Suppressor macrophage (primary cell): ENCODE measurements around the gene FOXN1.

Source experiments
- DNase-seq, 4 experiments: peaks; one replicate each; pipeline ENCODE4 v3.0.0-alpha.2; 2020 to 2022

FOXN1 gene

DNA sequence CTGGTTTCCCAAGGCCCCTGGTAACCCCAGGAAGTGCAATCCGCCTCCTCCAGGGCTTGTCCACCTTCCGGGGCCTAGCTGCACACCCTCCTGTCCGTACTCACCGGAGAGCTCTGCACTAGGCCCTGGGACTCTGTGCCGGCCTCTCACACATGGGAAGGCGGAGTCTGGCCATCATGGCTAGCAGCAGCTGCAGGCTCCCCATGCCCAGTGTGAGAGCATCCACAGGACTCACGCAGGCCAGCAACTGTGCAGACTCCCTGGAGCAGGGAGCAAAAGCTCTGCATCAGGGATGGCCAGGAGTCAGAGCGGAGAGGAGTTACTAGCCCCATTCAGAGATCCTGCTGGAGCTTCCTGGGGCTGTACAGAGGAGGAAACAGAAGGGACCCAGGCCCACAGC is 20.2 kb downstream of the FOXN1 start:
- DNase-seq: no peak

GRCh38 chr17:28527181-28527681 is 21.1 kb downstream of the FOXN1 start:
- no peak for DNase-seq

GRCh38 chr17:28527859-28528258 is 21.7 kb downstream of the FOXN1 start:
- DNase-seq: no peak

GRCh38 chr17:28528327-28529012 is 22.3 kb downstream of the FOXN1 start:
- DNase-seq: no peak

- DNase-seq: no peak
Measured at GRCh38 chr17:28529013-28529400, 22.9 kb downstream of the FOXN1 start.

- DNase-seq: no peak
Measured at GRCh38 chr17:28530250-28530649, 24.1 kb downstream of the FOXN1 start.

DNA sequence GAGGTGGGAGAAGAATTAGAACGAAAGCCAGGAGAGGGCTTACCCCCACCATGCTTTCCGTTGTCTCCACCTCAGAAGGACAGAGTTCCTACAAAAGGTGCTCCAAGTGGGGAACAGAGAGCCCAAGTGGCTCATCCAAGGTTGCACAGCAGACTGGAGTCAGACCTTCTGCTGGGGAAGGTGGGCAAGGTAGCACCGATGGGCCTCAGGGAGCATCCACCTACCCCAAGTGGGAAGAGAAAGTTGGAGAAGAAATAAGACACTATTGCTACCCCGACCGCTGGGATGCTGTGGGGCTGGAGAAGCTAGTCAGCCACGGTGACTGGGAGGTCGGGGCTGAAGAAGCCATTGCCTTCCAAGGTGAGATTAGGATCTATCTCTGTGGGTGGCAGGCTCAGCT is 24.8 kb downstream of the FOXN1 start:
- DNase-seq: no peak

DNA sequence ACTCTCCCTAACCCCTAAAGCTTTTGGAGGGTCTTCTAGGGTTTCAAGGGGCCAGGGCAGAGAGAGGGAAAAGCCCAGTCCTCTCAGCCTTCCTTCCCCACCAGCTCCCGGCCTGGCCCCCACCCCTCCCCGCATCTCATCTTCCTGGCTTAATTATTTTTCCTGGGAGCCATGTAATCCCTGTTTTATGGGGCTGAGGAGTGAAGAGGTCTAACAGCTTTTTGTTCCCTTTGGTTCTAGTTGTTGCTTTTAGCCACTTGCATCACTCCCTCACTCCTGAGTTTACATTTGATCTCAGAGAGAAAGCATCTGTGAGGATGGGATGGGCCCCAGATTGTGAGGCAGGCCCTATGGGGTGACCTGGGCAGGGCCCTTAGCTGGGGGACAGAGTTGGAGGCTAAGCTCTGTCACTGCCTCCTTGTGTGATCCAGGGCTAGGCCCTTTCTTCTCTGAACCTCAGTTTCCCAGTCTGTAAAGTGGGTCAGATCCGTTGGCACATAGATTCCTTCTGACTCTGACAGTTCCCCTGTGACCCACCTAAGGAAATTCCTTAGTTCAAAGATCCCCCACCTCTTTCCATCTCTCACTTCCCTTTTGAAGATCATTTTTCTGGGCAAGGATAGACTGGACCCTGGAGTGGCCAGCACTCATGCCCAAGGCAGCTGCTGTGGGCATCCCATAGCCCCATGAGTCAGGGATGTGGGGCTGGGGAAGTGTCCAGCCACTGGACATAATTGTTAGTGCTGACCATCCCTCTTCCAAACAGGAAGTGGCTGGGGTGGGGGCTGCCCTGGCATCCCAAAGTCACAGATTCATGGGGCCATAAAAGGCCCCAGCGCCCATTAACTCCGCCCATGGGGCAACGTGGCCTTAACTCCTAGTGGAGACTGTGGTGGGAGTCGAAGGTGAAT is 26.2 kb downstream of the FOXN1 start:
- DNase-seq: no peak

DNA sequence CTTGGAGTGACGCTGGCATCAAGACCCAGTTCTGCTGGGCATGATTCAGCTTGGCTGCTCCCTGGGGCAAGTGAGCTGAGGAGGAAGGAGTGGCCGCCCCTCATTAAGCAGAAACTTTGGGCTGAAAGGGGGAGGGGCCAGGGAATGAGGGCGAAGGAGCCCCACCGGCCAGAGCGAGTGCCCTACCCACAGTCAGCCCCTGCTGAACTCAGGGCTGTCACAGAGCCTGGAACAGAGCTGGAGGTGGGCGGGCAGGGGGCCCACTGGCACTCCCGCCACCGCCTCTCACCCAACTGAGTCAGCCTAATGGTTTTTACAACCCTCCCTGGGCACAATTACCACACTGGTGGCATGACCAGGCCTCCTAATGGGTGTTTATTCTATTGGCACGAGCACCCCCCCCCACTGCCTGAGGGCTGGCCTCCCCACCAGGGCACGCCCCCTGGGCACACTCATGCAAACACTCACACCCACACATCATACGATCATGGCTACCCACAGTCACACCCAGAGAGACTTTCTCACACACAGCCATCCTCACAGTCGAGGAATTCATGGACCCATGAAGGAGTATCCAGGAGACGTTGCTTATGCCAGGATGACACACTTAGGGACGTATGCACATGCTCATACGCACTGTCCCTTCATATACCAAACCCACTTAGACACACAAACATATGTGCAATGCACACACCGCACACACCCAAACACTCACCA is 27.1 kb downstream of the FOXN1 start:
- DNase-seq: no peak

DNA sequence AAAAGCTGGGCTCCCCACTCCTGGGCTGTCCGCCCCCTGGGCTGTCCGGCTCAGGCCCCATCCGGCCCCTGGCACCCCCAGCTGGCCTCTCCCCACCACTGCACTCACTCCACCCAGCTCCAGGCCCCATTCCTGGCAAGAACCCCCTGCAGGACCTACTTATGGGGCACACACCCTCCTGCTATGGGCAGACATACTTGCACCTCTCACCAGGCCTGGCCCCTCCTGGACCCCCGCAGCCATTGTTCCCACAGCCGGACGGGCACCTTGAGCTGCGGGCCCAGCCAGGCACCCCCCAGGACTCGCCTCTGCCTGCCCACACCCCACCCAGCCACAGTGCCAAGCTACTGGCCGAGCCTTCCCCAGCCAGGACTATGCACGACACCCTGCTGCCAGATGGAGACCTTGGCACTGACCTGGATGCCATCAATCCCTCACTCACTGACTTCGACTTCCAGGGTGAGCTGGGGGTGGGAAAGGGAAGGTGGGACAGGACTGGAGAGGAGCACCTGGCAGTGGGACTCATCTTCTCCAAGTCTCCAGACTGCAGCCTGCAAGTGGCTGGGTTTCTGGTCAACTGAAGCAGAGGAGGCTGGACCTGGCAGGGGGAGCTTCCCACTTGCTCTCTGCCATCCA is 28.7 kb downstream of the FOXN1 start:
- DNase-seq: no peak

- DNase-seq: no peak
Measured at GRCh38 chr17:28536532-28537218, 30.5 kb downstream of the FOXN1 start.

DNA sequence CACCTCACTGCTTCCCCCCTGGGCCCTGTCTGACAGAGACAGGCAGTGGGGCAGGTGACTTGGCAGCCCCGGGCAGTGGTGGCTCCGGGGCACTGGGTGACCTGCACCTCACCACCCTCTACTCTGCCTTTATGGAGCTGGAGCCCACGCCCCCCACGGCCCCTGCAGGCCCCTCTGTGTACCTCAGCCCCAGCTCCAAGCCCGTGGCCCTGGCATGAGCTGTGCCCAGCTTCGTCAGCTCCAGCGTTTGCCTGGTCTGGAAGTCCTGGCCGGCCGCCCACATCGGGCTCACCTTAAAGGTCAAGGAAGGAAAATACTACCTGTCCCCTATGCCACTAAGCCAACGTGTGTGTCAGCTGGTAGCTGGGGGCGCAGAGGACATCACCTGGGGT is 31.1 kb downstream of the FOXN1 start:
- no peak for DNase-seq

DNA sequence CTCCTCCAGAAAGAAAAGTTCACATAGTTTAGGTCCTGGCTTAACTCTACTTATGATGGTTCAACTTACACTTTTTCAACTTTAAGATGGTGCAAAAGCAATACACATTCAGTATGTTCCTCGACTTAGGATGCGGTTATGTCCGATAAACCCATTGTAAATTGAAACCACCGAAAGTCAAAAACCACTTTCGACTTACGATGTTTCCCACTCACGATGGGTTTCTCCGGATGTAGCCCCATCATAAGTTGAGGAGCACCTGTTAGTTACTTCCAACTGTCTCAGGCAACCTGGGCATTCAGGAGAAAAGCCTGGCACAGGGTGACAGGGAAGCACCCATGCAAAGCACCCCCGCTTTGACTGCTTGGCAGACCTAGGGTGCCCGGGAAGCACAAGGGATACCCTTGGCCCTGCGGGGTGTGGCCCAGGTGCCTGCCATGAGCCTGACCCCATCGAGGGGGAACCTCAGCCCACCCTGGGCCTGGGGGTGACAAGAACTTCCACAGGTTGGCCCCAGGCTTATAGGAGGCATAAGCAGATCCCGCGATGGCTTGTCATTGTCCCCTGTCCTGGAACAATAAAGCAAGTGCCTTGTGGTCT is 32.2 kb downstream of the FOXN1 start:
- no peak for DNase-seq

DNA sequence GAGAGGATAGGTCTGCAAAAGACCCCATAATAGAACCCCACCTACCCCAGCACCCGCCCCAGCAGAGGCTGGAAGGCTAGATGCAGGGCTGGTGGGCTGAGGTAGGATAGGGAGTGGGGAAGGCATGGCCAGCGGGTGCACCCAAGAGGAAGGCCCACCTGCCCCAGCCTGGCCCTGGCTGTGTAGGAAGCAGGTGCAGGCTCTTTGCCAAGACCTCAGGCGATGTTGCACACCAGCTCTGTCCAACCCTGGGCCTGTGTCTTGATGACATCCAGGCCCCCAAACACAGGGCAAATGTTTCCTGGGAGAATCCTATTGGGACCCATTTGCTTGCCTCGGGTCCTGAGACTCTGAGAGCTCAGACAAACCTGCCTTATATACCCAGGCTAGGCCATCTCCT is 34.1 kb downstream of the FOXN1 start:
- no peak for DNase-seq

DNA sequence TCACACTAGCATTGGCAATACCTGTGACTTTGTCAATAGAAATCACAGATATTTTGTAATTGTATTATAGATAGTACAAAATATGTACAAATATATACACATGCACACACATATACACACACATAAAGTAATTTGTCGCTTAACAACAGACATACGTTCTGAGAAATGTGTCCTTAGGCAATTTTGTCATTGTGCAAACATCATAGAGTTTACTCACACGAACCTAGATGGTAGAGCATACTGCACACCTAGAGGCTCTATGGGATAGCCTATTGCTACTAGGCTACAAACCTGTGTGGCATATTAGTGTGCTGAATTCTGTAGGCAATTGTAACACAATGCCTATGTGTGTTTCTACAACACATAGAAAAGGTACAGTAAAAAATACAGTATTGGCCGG is 35.3 kb downstream of the FOXN1 start:
- DNase-seq: no peak

- no peak for DNase-seq
Measured at GRCh38 chr17:28544402-28545140, 38.4 kb downstream of the FOXN1 start.

DNA sequence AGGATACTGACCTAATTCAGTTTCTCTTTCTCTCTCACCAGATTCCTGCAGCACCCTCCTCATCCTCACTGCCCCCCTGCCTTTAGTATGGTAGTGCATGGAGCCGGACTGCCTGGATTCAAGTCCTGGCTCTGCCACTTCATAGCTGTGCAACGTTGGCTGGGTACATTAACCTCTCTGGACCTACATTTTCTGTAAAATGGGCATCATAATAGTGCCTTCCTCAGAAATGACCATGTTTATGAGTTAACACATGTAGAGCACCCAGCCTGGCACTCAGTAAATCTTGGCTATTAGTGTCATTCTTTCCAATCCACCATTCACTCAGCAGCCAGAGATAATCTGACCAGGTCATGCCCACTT is 39.0 kb downstream of the FOXN1 start:
- DNase-seq: no peak

DNA sequence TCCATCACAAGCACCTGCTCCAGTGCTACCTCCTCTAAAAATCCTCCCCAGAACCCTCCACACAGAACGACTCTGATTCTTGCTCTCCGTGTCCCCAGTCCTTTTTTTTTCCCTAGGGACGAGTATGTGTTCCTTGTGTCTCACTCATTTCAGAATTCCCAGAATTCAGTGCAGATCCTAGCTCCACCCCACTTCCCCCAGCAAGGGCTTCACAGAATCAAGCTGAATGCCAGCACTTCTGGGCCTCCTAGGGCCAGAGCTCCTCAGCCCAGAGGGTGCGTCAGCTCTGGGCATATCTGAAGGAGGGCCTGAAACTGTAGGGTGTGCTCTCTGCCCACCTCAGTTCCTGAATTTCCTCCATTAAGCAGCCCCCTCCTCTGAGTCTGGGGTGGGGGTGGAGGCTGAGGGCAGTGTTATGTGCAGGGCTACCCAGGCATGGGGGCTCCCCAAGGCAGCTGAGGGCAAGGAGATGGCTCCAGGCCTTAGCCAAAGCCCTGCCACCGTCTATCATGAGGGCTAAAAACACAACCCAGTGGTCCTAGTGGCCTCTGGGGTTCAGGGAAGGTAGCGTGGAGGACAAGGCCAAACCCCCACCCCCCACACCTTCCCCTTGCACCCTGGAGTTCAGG is 39.8 kb downstream of the FOXN1 start:
- no peak for DNase-seq

DNA sequence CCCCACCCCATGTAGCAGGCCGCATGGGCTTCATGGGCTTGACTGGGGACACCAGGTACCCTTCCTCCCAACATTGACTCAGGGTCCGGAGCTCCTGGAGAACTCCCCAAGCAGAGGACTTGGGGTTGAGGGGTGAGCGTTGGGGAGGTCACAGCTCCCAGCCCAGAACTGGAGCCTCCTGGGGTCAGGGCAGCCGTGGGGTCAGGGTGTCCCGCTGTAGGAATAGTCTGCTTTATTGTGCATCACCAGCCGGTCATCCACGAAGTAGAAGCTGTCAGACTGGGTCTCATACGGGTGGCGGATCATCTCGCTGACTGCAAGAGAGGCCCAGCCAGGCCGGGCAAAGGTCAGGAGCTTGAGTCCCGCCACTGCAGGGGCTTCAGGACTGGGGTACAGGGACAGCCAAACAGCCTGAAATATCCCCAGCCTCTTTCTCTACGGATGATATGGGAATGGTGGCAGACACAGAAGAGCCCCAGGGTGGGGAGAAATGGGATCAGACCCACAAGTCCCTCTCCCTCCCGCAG is 41.0 kb downstream of the FOXN1 start:
- DNase-seq: no peak
